Amygdala (tissue), 56 donors: ENCODE measurements around the gene P2RY6.

Source experiments
- DNase-seq, 56 donors: peaks; one replicate each; lab custom pipeline; 2025; lab: John Stamatoyannopoulos, UW

P2RY6 gene

DNA sequence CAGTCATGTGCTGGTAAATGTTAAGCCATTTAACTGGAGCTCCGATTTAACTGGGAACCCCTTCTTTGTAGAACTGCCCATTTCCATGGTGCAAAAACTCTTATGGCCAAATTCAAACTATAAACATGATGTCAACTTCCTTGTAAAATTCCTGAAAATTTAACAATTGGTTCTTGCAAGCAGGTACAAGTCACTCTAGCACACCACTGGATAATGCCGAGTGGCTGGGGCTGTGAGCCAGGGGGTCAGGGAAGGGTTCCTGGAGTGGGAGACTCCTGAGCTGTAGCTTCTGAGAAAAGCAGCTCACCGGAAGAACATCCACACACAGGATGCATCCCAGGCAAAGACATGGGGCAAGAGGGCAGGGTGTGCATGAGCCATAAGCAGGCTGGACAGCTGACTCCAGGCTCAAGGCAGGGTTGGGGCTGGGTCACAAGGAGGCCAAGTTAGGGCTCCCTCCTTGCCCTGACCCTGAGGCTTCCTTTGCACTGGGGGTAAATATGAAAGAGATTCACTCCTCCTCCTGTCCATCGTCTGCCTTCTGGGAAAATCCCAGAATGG is 35.9 kb upstream of the P2RY6 start:
- DNase-seq, result no peak

GRCh38 chr11:73236854-73237253 is 35.3 kb upstream of the P2RY6 start:
- peak in 4 of 56 donors; percentile 5 to 40 (median 18) for DNase-seq

DNA sequence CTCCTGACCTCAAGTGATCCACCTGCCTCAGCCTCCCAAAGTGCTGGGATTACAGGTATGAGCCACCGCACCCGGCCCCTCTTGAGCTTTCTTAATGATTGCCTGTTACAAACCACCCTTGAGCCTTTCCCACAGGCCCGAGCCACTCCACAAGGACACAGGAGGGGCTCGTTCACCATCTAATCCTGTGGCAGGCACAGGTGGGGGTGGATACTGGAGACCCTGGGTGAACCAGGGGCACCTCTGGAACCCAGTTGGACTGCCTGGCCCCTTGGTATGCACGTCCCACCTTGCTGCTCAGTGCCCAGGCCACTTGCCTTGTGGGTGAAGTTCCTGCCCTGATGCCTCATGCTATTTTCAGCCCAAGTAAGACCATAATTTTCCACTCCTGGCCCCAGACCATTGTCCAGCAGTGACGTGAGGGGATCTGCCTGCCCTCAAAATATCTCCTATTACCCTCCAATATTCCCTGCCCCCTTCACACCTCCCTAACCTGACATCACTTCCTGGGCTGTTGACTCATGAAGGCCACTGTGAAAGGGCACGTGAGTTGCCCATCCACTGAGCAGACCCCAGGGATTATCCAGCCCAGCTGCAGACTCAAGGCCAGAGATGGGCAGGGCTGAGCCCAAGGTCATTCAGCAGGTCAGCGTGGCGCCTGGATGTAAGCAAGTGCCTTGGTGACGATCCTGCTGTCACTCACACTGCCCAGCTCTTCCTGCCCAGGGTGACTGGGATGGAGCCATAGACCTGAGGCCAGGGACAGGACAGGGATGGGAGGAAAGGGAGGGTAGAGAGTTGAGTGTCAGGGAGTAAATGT is 34.5 kb upstream of the P2RY6 start:
- no peak for DNase-seq

DNA sequence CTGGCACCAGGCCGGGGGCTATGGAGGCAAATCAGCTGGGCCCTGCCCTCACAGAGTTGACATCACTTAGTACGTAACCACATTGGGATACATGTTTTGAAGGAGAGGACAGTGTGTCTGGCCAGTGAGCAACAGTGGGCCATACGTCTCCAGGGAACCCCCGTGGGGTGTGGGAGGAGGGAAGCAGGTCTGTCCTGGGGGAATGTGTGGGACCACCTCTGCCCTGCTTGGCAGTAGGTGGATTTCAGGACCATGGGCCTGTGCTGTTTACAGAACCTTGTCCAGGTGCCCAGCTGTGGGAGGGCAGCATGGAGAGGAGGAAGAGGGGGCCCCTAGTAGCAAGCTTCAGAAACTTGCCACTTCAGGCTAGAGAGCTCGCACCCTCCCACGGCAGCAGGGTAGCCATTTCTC is 33.0 kb upstream of the P2RY6 start:
- DNase-seq, result no peak

DNA sequence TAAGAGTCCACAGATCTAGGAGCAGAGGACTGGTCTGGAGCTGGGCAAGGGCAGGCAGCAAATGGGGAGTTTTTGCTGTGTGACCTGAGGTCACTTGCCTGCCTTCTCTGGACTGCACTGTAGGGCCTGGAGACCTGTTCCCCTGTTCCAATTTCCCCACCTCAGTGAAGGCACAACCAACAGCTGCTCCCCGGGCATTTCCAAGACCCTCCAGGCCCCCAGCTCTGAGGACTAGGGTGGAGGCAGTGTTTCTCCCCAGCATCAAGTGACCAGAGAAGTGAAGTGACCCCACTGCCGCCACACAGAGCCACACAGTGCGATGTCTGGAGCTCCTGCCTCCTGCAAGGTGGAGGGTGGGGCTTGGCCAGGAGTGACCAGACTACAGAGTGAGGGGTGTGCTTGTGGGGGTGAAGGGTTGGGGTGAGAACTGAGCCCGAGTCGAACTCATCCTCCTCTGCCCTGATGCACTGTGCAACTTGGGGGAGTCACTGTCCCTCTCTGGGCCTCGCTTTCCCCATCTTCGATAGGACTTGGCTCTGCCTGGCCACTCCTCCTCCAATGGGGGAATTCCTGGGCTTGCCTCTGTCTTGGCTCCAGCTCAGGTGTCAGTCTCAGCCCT is 32.5 kb upstream of the P2RY6 start:
- DNase-seq, result no peak

DNA sequence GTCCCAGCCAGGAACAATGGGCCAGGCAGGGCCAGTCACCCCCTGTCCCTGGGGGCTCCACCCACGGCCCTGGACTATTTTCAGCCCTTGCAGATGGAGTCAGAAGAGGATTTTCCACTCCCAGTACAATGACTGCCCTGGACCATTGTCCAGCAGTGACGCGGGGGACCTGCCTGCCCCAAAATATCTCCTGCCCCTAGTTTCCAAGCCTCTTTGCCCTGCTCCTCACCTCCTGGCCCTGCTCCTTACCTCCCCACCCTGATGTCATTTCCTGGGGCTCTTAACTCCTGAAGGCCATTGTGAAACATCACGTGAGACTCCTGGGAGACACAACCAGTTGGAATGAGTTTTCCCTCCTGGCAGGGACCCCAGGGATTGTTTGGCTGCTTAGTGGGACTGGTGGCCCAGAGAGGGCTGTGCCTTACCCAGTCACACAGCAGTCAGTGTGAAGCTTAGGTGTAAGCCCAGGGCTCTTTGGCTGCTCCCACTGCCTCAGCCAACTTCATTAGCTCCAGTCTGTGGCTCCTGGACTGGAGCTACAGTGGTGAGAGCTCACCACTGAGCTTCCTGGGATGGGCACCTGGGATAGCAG is 31.9 kb upstream of the P2RY6 start:
- DNase-seq, result no peak

DNA sequence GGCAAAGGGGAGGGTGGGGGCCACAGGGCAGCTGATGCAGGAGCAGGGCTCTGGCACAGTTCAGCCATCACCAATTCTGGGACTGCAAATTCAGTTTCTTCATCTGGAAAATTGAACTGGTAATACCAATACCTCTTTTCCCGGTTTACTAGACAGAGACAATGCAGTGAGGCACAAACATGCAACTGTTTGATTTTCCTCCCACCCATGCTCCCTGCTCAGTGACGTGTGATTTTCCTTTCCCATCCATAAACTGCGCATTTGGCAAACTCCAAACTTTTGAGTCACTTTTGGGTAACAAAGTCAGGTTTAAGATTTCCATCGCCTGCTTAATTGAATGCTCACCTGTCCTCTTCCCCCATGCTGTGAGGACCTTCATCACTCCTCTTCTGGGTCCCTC is 30.8 kb upstream of the P2RY6 start:
- no peak for DNase-seq

GRCh38 chr11:73242251-73243092 is 29.7 kb upstream of the P2RY6 start:
- DNase-seq, result peak in 48 of 56 donors; percentile 6 to 81 (median 51)

DNA sequence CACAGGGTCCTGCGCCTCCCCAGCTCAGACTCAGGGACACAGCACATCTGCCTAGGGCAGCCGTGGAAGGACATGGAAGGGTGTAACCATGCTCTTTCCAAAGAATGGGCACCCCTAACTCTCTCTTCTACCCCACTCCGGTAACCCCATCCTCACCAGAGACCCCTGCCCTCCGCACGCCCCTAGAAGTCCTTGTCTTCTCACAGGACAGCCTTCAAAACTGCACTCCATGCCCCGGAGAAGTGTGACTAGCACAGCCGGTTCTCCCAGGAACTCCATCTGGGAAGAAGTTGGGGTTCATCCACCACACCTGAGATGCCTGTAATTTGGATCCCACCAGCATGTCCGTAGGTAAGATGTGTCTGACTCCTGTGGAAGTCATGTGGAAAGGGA is 29.0 kb upstream of the P2RY6 start:
- DNase-seq, result no peak

DNA sequence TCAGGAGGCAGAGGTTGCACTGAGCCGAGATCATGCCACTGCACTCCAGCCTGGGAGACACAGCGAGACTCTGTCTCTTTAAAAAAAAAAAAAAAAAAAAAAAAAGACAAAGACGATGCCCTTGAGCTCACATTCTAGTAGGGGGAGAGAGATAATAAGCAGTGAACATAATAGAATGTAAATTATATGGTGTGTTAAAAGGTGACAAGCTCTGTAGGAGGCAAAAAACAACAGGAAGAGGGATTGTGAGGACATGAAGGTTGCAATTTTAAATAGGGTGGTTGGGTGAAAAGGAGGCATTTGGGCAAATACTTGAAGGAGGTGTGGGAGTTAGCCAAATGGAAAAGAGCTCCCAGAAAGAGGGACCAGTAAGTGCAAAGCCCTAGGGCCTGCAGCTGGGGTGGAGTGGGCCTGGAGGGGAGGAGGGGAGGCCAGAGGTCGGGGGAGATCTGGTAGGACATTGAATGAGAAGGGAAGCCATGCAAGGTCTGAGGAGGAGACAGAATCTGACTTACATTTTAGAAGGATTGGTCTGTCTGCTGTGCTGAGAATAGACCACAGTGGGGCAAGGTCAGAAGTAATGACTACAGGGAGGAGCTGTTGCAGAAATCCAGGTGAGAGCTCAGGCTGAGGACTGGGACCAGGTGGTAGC is 27.4 kb upstream of the P2RY6 start:
- no peak for DNase-seq

GRCh38 chr11:73245461-73245860 is 26.7 kb upstream of the P2RY6 start:
- DNase-seq, result no peak

GRCh38 chr11:73246303-73246702 is 25.8 kb upstream of the P2RY6 start:
- no peak for DNase-seq

DNA sequence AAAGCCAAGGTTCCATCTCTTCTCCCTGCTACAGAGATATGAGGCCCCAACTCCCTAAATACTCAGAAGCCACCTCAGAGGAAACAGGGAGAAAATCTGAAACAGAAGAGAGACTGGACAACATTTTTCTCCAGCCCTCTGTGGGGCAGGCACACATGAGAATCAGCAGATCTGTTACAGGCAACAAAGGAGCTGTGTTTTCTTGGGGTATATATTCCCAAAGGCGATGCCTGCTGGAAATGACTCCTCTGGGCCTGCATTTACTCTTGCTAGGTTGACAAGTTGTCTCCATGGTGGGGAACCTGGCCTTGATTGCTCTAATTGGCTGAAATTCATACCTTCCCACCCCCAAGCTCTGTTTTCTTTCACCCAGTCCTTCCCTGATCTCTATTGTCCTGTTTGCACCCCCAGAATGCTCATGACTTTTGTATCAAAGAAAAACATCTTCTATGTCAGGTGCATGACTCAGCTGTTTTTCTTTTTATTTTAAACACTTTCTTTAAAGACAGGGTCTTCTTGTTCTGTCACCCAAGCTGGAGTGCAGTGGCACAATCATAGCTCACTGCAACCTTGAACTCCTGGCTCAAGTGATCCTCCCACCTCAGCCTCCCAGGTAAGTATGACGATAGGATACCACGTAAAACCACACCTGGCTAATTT is 23.5 kb upstream of the P2RY6 start:
- DNase-seq, result no peak

- DNase-seq, result no peak
Observed at GRCh38 chr11:73249304-73249703, 22.8 kb upstream of the P2RY6 start.

- DNase-seq, result no peak
Observed at GRCh38 chr11:73249853-73250783, 22.0 kb upstream of the P2RY6 start.

- no peak for DNase-seq
Observed at GRCh38 chr11:73252577-73253191, 19.5 kb upstream of the P2RY6 start.

DNA sequence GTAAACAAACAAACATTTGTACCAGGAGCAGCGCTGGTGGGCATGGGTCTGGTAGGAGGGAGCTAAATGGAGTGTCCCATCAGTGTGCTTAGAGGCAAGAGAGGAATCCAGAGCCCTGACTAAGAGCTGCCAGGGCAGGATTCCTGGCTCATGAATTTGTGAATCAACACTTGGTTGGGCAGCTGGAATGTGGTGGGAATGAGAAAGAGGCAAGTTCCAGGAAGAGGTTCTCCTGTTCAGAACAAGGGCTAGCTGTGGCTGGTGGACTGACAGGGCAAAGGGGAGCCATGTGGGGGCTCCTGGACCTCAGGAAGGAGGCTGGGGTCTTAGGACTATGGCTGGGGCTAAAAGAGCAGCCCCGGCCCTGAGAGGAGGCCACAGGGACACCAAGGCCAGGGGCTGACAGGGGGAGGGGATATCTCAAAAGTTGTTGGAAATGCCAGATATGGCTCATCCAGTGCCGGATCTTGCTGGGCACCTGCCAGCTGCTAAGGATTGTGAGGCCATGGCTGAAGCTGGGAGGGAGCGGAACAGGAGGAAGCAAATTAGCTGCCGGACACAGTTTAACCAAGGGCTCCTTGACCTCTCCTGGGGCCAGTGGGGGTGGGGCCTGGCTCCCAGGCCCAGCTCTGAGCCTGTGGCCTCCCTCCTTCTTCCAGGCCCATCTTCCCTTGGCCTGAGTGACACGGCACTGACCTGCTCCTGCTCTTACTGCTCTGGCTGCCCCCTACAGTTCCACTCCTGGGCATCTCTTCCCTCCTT is 14.6 kb upstream of the P2RY6 start:
- DNase-seq, result peak in 3 of 56 donors; percentile 27 to 70 (median 42)
